ENCODE measurements around the gene NUDT16. TPM values are rescaled to one million over a fixed set of nuclear protein-coding genes. Genes with fewer than 3 reads are reported as not detected.

NUDT16 gene
- 7.3 and 10.0 TPM in 2 replicates for total RNA-seq

GRCh38 chr3:131381445-131382291 is at the start of gene NUDT16:
Gene NUDT16 (plus strand): TSS chr3:131381774. CDS start chr3:131381805, 31 bp downstream.
- peak; percentile 99 for DNase-seq (ENCODE audit: low read depth)
- H3K4me3 ChIP-seq (ENCODE audit: low read depth, low read length) = peak within 1 kb of the TSS; percentile 94
- peak; percentile 6 for TF ChIP-seq CTCF (IDR thresholded peaks at IDR 0.05; ENCODE audit: insufficient read depth, low read depth, low read length)

- H3K4me3 ChIP-seq (ENCODE audit: low read depth, low read length) = no peak overlapping the region
- no peak for DNase-seq (ENCODE audit: low read depth)
- no peak for TF ChIP-seq CTCF (IDR thresholded peaks at IDR 0.05; ENCODE audit: insufficient read depth, low read depth, low read length)
These were observed 42.5 kb upstream of the NUDT16 start for GRCh38 chr3:131338948-131339640.

- no peak for DNase-seq (ENCODE audit: low read depth)
- H3K4me3 ChIP-seq (ENCODE audit: low read depth, low read length) = no peak overlapping the region
- no peak for TF ChIP-seq CTCF (IDR thresholded peaks at IDR 0.05; ENCODE audit: insufficient read depth, low read depth, low read length)
These were observed 39.8 kb upstream of the NUDT16 start for GRCh38 chr3:131341761-131342160.

- TF ChIP-seq CTCF (IDR thresholded peaks at IDR 0.05; ENCODE audit: insufficient read depth, low read depth, low read length) = no peak
- H3K4me3 ChIP-seq (ENCODE audit: low read depth, low read length) = no peak overlapping the region
- DNase-seq (ENCODE audit: low read depth) = no peak
These were observed 32.7 kb upstream of the NUDT16 start for GRCh38 chr3:131348911-131349310.

GRCh38 chr3:131349454-131349853 is 32.1 kb upstream of the NUDT16 start:
- DNase-seq (ENCODE audit: low read depth) = no peak
- no peak overlapping the region for H3K4me3 ChIP-seq (ENCODE audit: low read depth, low read length)
- TF ChIP-seq CTCF (IDR thresholded peaks at IDR 0.05; ENCODE audit: insufficient read depth, low read depth, low read length) = no peak

GRCh38 chr3:131349946-131350347 is 31.6 kb upstream of the NUDT16 start:
- no peak overlapping the region for H3K4me3 ChIP-seq (ENCODE audit: low read depth, low read length)
- peak; percentile 62 for DNase-seq (ENCODE audit: low read depth)

More at GRCh38 chr3:131349946-131350347, 31.6 kb upstream of the NUDT16 start:
- no peak for TF ChIP-seq CTCF (IDR thresholded peaks at IDR 0.05; ENCODE audit: insufficient read depth, low read depth, low read length)
